Smooth muscle cell (in vitro differentiated cells): ENCODE data around the gene SH2D4B. TPM values are rescaled to one million over a fixed set of nuclear protein-coding genes. Genes with fewer than 3 reads are reported as not detected.
A peak's percentile ranks its signal among the peaks of the same experiment; 100 is the strongest.

Experiments
- DNase-seq: peaks from one replicate; lab custom pipeline; 2025; ENCODE audit not compliant: unreplicated experiment; lab: John Stamatoyannopoulos, UW
- H2AFZ ChIP-seq: fragments of 200-600 bp; sonication (generic); 2 replicates; pipeline ENCODE4 v1.6.0; 2016; ENCODE audit warnings: antibody characterized with exemption, low read depth, mild to moderate bottlenecking
- H3F3A ChIP-seq: fragments of 200-600 bp; sonication (generic); 2 replicates; pipeline ENCODE4 v1.6.0; 2017; ENCODE audit warnings: antibody characterized with exemption, low read depth
- H3K27ac ChIP-seq: fragments of 200-600 bp; sonication (generic); 2 replicates; pipeline ENCODE4 v1.5.1; 2016; ENCODE audit warnings: low read depth, mild to moderate bottlenecking
- H3K27me3 ChIP-seq: fragments of 200-600 bp; sonication (generic); 2 replicates; pipeline ENCODE4 v1.6.1; 2016; ENCODE audit warnings: low read depth, mild to moderate bottlenecking
- H3K36me3 ChIP-seq: fragments of 200-600 bp; sonication (generic); 2 replicates; pipeline ENCODE4 v1.5.1; 2016; ENCODE audit warnings: low read depth
- H3K4me1 ChIP-seq: fragments of 200-600 bp; sonication (generic); 2 replicates; pipeline ENCODE4 v1.5.1; 2016; ENCODE audit warnings: low read depth
- H3K4me2 ChIP-seq: fragments of 200-600 bp; sonication (generic); 2 replicates; pipeline ENCODE4 v1.6.0; 2016; ENCODE audit warnings: mild to moderate bottlenecking
- H3K4me3 ChIP-seq: fragments of 200-600 bp; sonication (generic); 2 replicates; pipeline ENCODE4 v1.5.1; 2016; ENCODE audit warnings: mild to moderate bottlenecking
- H3K79me2 ChIP-seq: fragments of 200-600 bp; sonication (generic); 2 replicates; pipeline ENCODE4 v1.6.0; 2016; ENCODE audit warnings: low read depth, mild to moderate bottlenecking
- H3K9ac ChIP-seq: fragments of 200-600 bp; sonication (generic); 2 replicates; pipeline ENCODE4 v1.6.0; 2016; ENCODE audit warnings: low read depth
- H3K9me3 ChIP-seq: fragments of 200-600 bp; sonication (generic); replicated peaks from 2 replicates; pipeline ENCODE4 v1.5.1; 2016; ENCODE audit warnings: low read depth
- H4K20me1 ChIP-seq: fragments of 200-600 bp; sonication (generic); 2 replicates; pipeline ENCODE4 v1.6.0; 2016; ENCODE audit warnings: low read depth
- CTCF ChIP-seq: fragments of 200-600 bp; sonication (generic); IDR thresholded peaks from 2 replicates; pipeline ENCODE4 v1.5.1; 2017; ENCODE audit warnings: borderline replicate concordance, mild to moderate bottlenecking, antibody characterized with exemption; ENCODE audit not compliant: insufficient read depth, poor library complexity, severe bottlenecking
- WGBS: methylation state at CpG from one replicate; pipeline ENCODE4 v1.1.7; 2016; ENCODE audit warnings: low lambda C conversion rate; 5-methylcytosine and 5-hydroxymethylcytosine counted together
- polyA plus RNA-seq: library from polyadenylated mRNA; unstranded; fragments of >200 nt; fragmentation: Nextera tagmentation; extraction: Ambion mirVana; gene quantifications from 2 replicates; pipeline ENCODE4 v1.2.1, GENCODE V29; 2016
- total RNA-seq: library from RNA; depleted of rRNA; stranded (reverse); fragments of >200 nt; gene quantifications from 2 replicates; pipeline ENCODE4 v1.2.3, GENCODE V29; 2014

The SH2D4B gene
- total and polyA plus RNA-seq, 2 experiments from 2014 or later, result 0.13 TPM; not detected in 1

DNA sequence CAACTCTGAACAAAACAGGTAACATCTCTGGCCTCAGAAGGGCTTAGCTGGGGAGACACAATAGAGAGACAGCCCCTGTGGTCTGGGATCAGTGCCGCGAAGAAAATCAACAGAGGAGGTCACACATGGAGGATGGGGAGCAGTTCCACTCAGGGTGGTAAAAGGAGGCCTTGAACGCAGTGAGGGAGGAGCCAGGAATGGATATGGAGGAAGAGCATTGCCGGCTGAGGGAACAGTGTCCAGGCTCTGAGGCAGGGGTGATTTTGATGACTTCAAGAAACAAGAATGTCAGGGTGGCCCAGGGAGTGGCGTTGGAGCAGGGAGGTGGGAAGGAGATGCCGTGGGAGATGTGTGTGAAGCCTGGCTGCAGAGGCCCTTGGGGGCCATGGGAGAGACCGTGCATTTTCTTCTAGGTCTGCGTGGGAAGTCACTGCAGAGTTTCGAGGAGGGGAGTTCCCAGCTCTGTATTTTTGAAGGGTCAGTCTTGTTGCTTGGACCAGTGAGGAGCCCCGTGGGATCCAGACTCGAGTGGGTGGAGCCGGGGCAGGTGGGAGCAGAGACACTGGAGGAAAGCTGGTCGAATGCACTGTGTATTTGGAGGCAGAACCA, 35.7 kb upstream of the SH2D4B start:
- no peak for DNase-seq
- 56% methylated on average over 13 of the region's 13 CpGs for WGBS
- Histone ChIP-seq H3K9me3 (no peaks in the 10 kb centered on the region), H3K9ac (peak overlapping the region; percentile 55), H2AFZ (no peak overlapping the region), H3K27me3 (no peaks in the 10 kb centered on the region), H3K4me3 (no peak overlapping the region), H3K27ac (peak overlapping the region; percentile 99), H3K4me2 (peak overlapping the region; percentile 70), H4K20me1 (peaks cover 4% of the 10 kb centered on the region), H3K79me2 (peaks cover 48% of the 10 kb centered on the region), H3K4me1 (peaks cover 76% of the 10 kb centered on the region), H3F3A (peaks cover 36% of the 10 kb centered on the region), H3K36me3 (no peaks in the 10 kb centered on the region)
- no peak for TF ChIP-seq CTCF

- no peak for TF ChIP-seq CTCF
- Histone ChIP-seq H3K4me2 (peak overlapping the region; percentile 70), H3K4me1 (peaks cover 71% of the 10 kb centered on the region), H2AFZ (no peak overlapping the region), H3K9ac (peak overlapping the region; percentile 55), H3K36me3 (no peaks in the 10 kb centered on the region), H4K20me1 (peaks cover 4% of the 10 kb centered on the region), H3K27me3 (no peaks in the 10 kb centered on the region), H3K9me3 (no peaks in the 10 kb centered on the region), H3K79me2 (peaks cover 40% of the 10 kb centered on the region), H3K4me3 (no peak overlapping the region), H3F3A (peaks cover 38% of the 10 kb centered on the region), H3K27ac (peak overlapping the region; percentile 99)
- no peak for DNase-seq
- 87% methylated on average over 13 of the region's 13 CpGs for WGBS
These were observed 34.8 kb upstream of the SH2D4B start for GRCh38 chr10:80502621-80503583.

GRCh38 chr10:80503584-80504157, 34.0 kb upstream of the SH2D4B start:
- no peaks in the 10 kb centered on the region for H3K36me3 ChIP-seq
- H4K20me1 ChIP-seq, result peaks cover 4% of the 10 kb centered on the region
- no peak overlapping the region for H2AFZ ChIP-seq
- H3K4me3 ChIP-seq, result no peak overlapping the region
- WGBS, result 66% methylated on average over 7 of the region's 7 CpGs
- peaks cover 38% of the 10 kb centered on the region for H3F3A ChIP-seq
- no peak overlapping the region for H3K4me2 ChIP-seq
- peaks cover 64% of the 10 kb centered on the region for H3K4me1 ChIP-seq
- no peak for DNase-seq
- H3K9ac ChIP-seq, result no peak overlapping the region
- TF ChIP-seq CTCF, result no peak
- H3K79me2 ChIP-seq, result peaks cover 38% of the 10 kb centered on the region
- peak overlapping the region; percentile 99 for H3K27ac ChIP-seq
- no peaks in the 10 kb centered on the region for H3K9me3 ChIP-seq
- H3K27me3 ChIP-seq, result no peaks in the 10 kb centered on the region
